Muscle layer of colon (tissue), 2 donors: Measurements from ENCODE around the gene CORO6.

Experiments used
- H3K27ac ChIP-seq: one replicate; pipeline ENCODE4 v1.7.0; 2013; ENCODE audit warnings: low read depth, mild to moderate bottlenecking, low read length, moderate library complexity
- H3K27me3 ChIP-seq, 2 donors: one replicate each; pipeline ENCODE4 v1.7.0; 2013; ENCODE audit warnings: low read length in 2 of 2, mild to moderate bottlenecking in 2 of 2; ENCODE audit not compliant: insufficient read depth in 2 of 2, control insufficient read depth in 1 of 2
- H3K36me3 ChIP-seq: one replicate; pipeline ENCODE4 v1.7.0; 2013; ENCODE audit warnings: mild to moderate bottlenecking, low read length; ENCODE audit not compliant: insufficient read depth
- H3K4me1 ChIP-seq: one replicate; pipeline ENCODE4 v1.7.0; 2013; ENCODE audit warnings: mild to moderate bottlenecking, low read length; ENCODE audit not compliant: insufficient read depth
- H3K4me3 ChIP-seq, 2 donors: one replicate each; pipeline ENCODE4 v1.7.0; 2013; ENCODE audit warnings: low read length in 2 of 2, low read depth in 1 of 2, mild to moderate bottlenecking in 1 of 2, moderate library complexity in 1 of 2
- H3K9ac ChIP-seq: one replicate; pipeline ENCODE4 v1.7.0; 2013; ENCODE audit warnings: low read length
- H3K9me3 ChIP-seq: one replicate; pipeline ENCODE4 v1.7.0; 2013; ENCODE audit warnings: mild to moderate bottlenecking, low read length
- donor health status: abdominal sarcoma.
- donor health status: Adenocarcinoma of cecum.

The CORO6 gene

DNA sequence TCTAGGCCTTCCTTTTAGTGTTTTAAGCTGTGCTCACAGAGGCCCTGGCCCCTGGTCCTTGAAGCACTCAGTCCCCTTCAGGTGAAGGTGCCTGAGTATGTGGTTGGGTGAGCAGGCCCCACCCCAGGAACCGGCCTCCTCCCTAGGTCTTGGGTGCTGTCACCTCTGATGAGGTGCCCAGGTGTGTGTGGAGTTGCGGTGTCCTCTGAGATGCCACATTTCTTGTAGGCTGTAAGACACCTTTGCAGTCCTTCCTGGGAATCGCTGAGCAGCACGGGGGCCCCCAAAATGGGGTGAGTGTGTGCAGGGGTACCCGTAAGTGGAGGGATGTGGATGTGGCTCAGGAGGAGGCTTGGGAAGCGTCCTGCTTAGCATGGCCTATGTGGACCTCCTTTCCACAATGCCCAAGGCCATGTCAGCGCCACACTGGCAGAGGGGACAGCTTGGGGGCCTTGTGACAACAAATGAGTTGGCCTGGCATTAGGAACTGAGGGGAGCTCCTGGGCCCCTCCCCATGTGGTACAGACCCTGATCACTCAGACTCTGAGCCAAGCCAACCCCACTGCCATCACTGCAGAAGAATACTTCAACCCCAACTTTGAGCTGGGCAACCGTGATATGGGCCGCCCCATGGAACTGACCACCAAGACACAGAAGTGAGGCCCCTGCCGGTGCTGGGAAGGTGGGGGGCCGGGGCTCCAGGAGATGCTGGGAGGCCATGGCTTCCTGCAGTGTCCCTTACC, 11.2 kb downstream of the CORO6 start:
- Histone ChIP-seq H3K36me3 (no peaks in the 10 kb centered on the region), H3K27me3 (peaks cover 0 to 3% of the 10 kb centered on the region in 2 donors), H3K9ac (no peak overlapping the region), H3K4me3 (no peak overlapping the region), H3K27ac (no peak overlapping the region), H3K4me1 (peaks cover 32% of the 10 kb centered on the region), H3K9me3 (no peaks in the 10 kb centered on the region)

DNA sequence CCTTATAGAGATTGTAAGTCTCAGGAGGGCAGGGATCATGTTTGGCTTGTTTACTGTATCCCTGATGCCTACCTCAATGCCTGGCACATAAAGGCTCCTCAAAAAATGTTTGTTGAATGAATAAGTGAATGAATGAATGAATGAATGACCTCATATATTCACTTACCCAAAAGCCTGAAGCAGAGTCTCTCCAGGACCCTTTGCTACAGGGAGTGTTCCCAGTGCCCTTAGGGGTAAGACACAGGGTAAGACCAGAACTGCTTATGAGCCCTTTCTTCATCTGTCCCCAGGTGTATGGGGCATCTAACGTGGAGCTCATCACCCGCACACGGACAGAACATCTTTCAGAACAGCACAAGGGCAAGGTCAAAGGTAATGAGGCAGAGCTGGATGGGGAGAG, 12.3 kb downstream of the CORO6 start:
- no peak overlapping the region for H3K27ac ChIP-seq

DNA sequence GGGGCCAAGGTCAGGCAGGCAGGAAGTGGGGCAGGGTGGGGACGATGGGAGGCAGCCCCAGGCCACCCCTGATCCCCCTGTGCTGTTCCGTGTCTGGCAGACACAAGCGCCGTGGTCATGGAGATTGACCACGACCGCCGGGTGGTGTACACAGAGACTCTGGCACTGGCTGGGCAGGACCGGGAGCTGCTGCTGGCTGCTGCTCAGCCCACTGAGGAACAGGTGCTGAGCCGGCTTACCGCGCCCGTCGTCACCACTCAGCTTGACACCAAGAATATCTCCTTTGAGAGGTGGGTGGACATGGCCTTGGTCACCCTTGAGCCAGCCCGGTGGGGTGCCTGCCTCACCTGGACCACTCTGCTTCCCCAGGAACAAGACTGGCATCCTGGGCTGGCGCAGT, 13.7 kb downstream of the CORO6 start:
- no peaks in the 10 kb centered on the region for H3K36me3 ChIP-seq

More for the DNA sequence above, 12.3 kb downstream of the CORO6 start:
- H3K36me3 ChIP-seq: no peaks in the 10 kb centered on the region
- no peaks in the 10 kb centered on the region for H3K27me3 ChIP-seq
- no peaks in the 10 kb centered on the region for H3K9me3 ChIP-seq
- peaks cover 23% of the 10 kb centered on the region for H3K4me1 ChIP-seq
- no peak overlapping the region for H3K4me3 ChIP-seq
- no peak overlapping the region for H3K9ac ChIP-seq

DNA sequence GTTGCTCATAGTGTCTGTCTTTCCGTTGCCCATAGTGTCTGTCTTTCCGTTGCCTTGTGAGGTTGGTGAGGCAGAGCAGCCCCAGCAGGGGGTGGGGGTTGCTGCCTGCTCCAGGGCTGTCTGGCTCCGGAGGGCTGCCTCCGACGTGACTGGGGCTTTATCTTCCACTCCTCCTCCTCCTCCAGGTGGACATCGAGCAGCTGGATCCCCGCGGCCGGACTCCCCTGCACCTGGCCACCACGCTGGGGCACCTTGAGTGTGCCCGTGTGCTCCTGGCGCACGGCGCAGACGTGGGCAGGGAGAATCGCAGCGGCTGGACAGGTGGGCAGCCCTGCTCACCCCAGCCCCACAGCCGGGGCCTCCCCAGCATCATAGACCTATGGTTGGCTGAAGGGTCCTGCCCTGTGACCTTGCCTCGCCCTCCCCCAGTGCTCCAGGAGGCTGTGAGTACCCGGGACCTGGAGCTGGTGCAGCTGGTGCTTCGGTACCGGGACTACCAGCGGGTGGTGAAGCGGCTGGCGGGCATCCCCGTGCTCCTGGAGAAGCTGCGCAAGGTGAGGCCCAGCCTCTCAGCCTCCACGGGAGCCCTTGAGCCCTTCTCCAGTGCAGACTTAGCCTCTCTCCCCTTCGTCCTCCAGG, 15.0 kb downstream of the CORO6 start:
- Histone ChIP-seq H3K4me1 (no peaks in the 10 kb centered on the region), H3K9me3 (no peaks in the 10 kb centered on the region), H3K27ac (no peak overlapping the region), H3K27me3 (no peaks in the 10 kb centered on the region), H3K36me3 (no peaks in the 10 kb centered on the region), H3K9ac (no peak overlapping the region), H3K4me3 (no peak overlapping the region)

More for the DNA sequence above, 13.7 kb downstream of the CORO6 start:
- Histone ChIP-seq H3K27ac (no peak overlapping the region), H3K9me3 (no peaks in the 10 kb centered on the region), H3K27me3 (no peaks in the 10 kb centered on the region), H3K4me1 (peaks cover 10% of the 10 kb centered on the region), H3K4me3 (no peak overlapping the region), H3K9ac (no peak overlapping the region)

- Histone ChIP-seq H3K4me3 (no peak overlapping the region), H3K27ac (no peak overlapping the region), H3K9me3 (no peaks in the 10 kb centered on the region), H3K36me3 (no peaks in the 10 kb centered on the region), H3K27me3 (no peaks in the 10 kb centered on the region), H3K9ac (no peak overlapping the region), H3K4me1 (no peaks in the 10 kb centered on the region)
Observed at GRCh38 chr17:29603109-29603674, 19.5 kb downstream of the CORO6 start.

DNA sequence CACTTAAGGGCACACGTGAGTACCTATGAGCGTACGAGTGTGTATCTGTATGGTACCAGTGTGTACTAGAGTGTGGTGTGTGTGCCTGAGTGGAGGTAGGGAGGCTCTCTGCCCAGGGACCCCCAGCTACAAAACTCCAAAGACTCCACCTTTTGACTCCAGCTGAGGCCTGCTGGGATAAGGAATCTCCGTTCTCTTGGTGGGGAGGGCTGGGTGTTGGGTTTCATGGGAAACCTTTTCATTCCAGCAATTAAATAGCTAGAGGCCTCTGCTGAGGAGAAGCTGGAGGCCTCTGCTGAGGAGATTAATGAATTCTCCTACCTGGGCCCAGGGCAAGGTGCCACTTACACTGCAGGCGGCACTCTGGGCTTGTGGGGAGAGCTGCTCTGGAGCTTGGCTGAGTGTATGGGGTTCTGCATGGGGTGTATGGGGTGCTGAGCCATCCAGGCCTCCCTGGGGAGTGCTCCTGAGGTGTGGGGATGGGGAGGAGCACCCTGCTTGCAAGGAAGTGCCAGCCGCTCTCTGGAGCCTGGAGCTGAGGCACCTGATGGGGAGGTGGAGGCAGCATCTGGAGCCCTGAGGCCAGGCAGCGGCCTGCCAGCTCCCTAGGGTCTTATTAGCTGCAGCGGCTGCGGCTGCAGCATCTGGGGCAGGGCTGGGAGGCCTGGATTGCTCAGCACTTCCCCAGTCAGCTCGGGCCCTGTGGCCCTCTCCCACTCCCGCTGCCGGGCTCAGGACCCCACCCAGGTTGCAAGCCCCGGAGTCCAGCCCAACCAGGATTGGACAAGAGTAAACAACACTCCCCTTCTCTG, 25.1 kb downstream of the CORO6 start:
- peaks cover 9% of the 10 kb centered on the region for H3K4me1 ChIP-seq
- H3K36me3 ChIP-seq: no peaks in the 10 kb centered on the region
- no peaks in the 10 kb centered on the region for H3K27me3 ChIP-seq
- no peak overlapping the region for H3K9ac ChIP-seq
- H3K4me3 ChIP-seq: no peak overlapping the region
- no peaks in the 10 kb centered on the region for H3K9me3 ChIP-seq
- H3K27ac ChIP-seq: no peak overlapping the region

GRCh38 chr17:29596811-29597210, 25.9 kb downstream of the CORO6 start:
- H3K27me3 ChIP-seq: no peaks in the 10 kb centered on the region
- no peaks in the 10 kb centered on the region for H3K36me3 ChIP-seq
- H3K27ac ChIP-seq: no peak overlapping the region
- H3K4me1 ChIP-seq: peaks cover 17% of the 10 kb centered on the region
- H3K9me3 ChIP-seq: no peaks in the 10 kb centered on the region
- H3K9ac ChIP-seq: no peak overlapping the region
- no peak overlapping the region for H3K4me3 ChIP-seq

DNA sequence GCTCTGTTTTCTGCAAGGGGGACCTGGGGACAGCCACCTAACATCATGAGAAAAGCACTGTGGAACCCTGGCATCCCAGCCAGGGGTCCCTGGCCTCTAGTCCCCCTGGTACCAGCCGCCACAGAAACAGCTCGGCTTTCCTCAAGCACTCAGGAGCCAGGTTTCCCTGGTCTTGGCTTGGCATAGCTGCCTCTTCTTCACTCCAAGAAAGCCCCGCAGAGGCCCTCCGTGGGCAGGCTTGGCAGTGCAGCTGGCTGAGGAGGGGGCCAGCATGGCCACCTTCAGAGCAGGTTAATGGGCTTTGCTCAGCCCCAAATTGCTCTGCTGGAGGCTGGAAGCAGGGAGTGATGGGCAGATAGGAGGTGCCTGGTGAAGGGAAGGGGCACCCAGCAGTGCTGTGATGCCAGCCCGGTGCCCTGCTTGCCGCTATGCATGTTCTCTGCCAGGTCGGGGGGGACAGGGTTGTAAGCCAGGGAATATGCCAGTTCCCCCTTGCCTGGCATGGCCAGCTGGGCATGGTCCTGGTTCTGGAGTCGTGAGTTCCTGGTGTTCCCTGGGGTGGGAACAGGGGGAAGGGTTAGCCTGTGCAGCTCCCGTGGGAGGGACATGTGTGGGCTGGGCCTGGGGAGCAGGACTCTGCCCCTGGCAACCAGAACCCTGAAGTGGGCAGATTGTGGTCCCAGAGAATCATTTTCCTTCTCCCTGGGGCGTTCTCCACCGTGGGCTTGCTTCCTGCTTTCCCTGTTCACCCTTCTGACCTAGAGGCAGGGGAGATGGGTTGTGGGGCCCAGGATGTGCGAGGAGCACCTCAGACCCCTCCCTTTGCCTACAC, 26.6 kb downstream of the CORO6 start:
- H3K27ac ChIP-seq: no peak overlapping the region
- no peaks in the 10 kb centered on the region for H3K36me3 ChIP-seq
- peaks cover 23% of the 10 kb centered on the region for H3K4me1 ChIP-seq
- H3K4me3 ChIP-seq: no peak overlapping the region
- H3K9ac ChIP-seq: no peak overlapping the region
- no peaks in the 10 kb centered on the region for H3K27me3 ChIP-seq
- H3K9me3 ChIP-seq: no peaks in the 10 kb centered on the region

GRCh38 chr17:29595107-29595942, 27.4 kb downstream of the CORO6 start:
- no peak overlapping the region for H3K27ac ChIP-seq
- H3K9me3 ChIP-seq: no peaks in the 10 kb centered on the region
- H3K4me3 ChIP-seq: no peak overlapping the region
- peaks cover 31% of the 10 kb centered on the region for H3K4me1 ChIP-seq
- no peaks in the 10 kb centered on the region for H3K27me3 ChIP-seq
- H3K9ac ChIP-seq: no peak overlapping the region
- H3K36me3 ChIP-seq: no peaks in the 10 kb centered on the region

DNA sequence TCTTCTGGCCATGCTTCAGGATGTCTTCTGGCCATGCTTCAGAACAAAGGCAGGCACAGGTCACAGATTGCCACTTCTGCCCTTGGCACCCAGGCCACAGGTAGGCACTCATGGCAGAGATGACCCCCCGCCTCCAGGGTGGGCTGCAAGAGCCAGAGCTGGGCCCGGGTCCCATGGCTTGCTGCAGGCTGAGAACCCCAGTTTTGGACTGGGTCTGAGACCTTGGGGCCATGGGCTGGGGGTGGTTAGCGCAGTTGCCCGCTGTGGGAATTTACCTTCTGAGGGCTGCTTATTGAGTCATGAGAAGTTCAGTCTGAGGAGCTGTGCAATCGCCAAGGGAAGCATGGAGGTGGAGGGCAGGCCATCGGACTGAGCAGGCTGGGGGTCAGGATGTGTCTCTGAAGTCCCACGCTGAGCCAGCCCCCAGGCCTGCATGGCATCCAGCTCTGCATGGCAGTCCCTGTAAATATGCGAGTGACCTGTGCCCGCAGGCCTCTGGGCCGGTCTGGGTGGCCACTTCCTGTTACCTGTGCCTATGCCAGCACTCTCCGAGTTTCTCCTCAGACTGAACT, 28.1 kb downstream of the CORO6 start:
- H3K36me3 ChIP-seq: no peaks in the 10 kb centered on the region
- H3K27me3 ChIP-seq: no peaks in the 10 kb centered on the region
- no peak overlapping the region for H3K9ac ChIP-seq
- H3K27ac ChIP-seq: no peak overlapping the region
- H3K4me3 ChIP-seq: peak overlapping the region in 1 of 2 donors; percentile 63
- H3K9me3 ChIP-seq: no peaks in the 10 kb centered on the region
- peaks cover 38% of the 10 kb centered on the region for H3K4me1 ChIP-seq
